OCI-LY3 (cell line): ENCODE results near the gene VSIG10L.

Experiments used
- CTCF ChIP-seq: fragments of 200-600, 300-600 bp; sonication (generic); IDR thresholded peaks from 2 replicates; pipeline ENCODE4 v1.5.1; 2014; ENCODE audit warnings: antibody characterized with exemption, low read length, low read depth
- EZH2phosphoT487 ChIP-seq: fragments of 200-600 bp; shearing (Covaris generic); IDR thresholded peaks from 2 replicates; pipeline ENCODE4 v1.6.1; 2018; ENCODE audit warnings: antibody characterized with exemption, mixed run types, low read depth

GRCh38 chr19:51329411-51329810, 12.5 kb downstream of the VSIG10L start:
- TF ChIP-seq CTCF: no peak
- TF ChIP-seq EZH2phosphoT487: no peak
